K562 (cell line): Measurements from ENCODE around the gene USP5. TPM values are rescaled to one million over a fixed set of nuclear protein-coding genes. Genes with fewer than 3 reads are reported as not detected.

Experiments used
- ATAC-seq: fragments of 200-7000 bp; cut with Tn5 transposase; 3 replicates; pipeline ENCODE4 v1.9.1; 2020; ENCODE audit warnings: moderate library complexity
- BruUV-seq: library from RNA; stranded (reverse); fragments of 400-500 nt; replicated peaks from 2 replicates; lab custom pipeline; 2021; lab: Mats Ljungman, UMichigan
- CTCF ChIA-PET: fragments of 300-600 bp; formaldehyde crosslinking; extraction: SDS; loops from one replicate; lab custom pipeline; 2021; ENCODE audit warnings: low intra/inter-chr PET ratio; lab: Yijun Ruan, JAX
- POLR2A ChIA-PET: fragments of 300-600, 350-650 bp; sonication (Branson Sonifier 250); formaldehyde crosslinking; extraction: SDS; loops from one replicate; lab custom pipeline; 2021; ENCODE audit warnings: antibody characterized with exemption, inconsistent platforms; lab: Yijun Ruan, JAX
- DNase-seq, 4 experiments: peaks; one replicate each; pipeline versions ENCODE4 v3.0.0 to v3.0.0-alpha.2; 2011 to 2018; ENCODE audit warnings: low spot score in 3 of 4, mixed read lengths in 3 of 4; ENCODE audit errors: extremely low read depth in 1 of 4
- FAIRE-seq: peaks from 2 replicates; lab custom pipeline; 2011; peaks lifted over from hg19 to GRCh38; lab: Jason Lieb, UNC
- H2AFZ ChIP-seq: 2 replicates; pipeline ENCODE4 v1.6.0; 2011; ENCODE audit warnings: low read depth, low read length, control low read depth, inconsistent platforms
- H3K27ac ChIP-seq: fragments of 200-600 bp; 3 replicates; pipeline ENCODE4 v1.8.0; 2011; ENCODE audit warnings: low read depth, mild to moderate bottlenecking, control low read depth, inconsistent platforms, low read length, moderate library complexity, mixed read lengths; ENCODE audit errors: extremely low read depth
- H3K27me3 ChIP-seq, 2 experiments: fragments of 300-600 bp in 1 of 2; 2 replicates in 1 of 2; 3 replicates in 1 of 2; pipeline versions ENCODE4 v1.6.0 to v1.8.0; 2011; ENCODE audit warnings: inconsistent platforms in 2 of 2, low read length in 2 of 2, mild to moderate bottlenecking in 1 of 2, mixed read lengths in 1 of 2, moderate library complexity in 1 of 2; ENCODE audit not compliant: control insufficient read depth in 2 of 2, insufficient read depth in 2 of 2
- H3K36me3 ChIP-seq: fragments of 300-600 bp; 3 replicates; pipeline ENCODE4 v1.8.0; 2011; ENCODE audit warnings: mild to moderate bottlenecking, low read length, inconsistent platforms; ENCODE audit not compliant: control insufficient read depth, insufficient read depth
- H3K4me1 ChIP-seq, 2 experiments: fragments of 200-600 bp in 1 of 2; replicated peaks in 1 of 2; 2 replicates in 1 of 2; 3 replicates in 1 of 2; pipeline versions ENCODE4 v1.5.1 to v1.8.0; 2011; ENCODE audit warnings: inconsistent platforms in 2 of 2, low read length in 2 of 2, mild to moderate bottlenecking in 1 of 2, mixed read lengths in 1 of 2, moderate library complexity in 1 of 2; ENCODE audit not compliant: control insufficient read depth in 2 of 2, insufficient read depth in 2 of 2
- H3K4me2 ChIP-seq: 2 replicates; pipeline ENCODE4 v1.6.1; 2011; ENCODE audit warnings: low read length, control low read depth, inconsistent platforms, mixed read lengths; ENCODE audit not compliant: insufficient read depth
- H3K4me3 ChIP-seq: fragments of 200-600 bp; sonication (generic), shearing (Covaris generic); 2 replicates; pipeline ENCODE4 v1.5.1; 2016; ENCODE audit warnings: control low read depth, inconsistent platforms
- H3K79me2 ChIP-seq: fragments of 200-600 bp; 3 replicates; pipeline ENCODE4 v1.8.0; 2011; ENCODE audit warnings: low read length, inconsistent platforms; ENCODE audit not compliant: control insufficient read depth, insufficient read depth
- H3K9ac ChIP-seq, 2 experiments: 2 replicates each; pipeline versions ENCODE4 v1.6.0 to v1.6.1; 2011; ENCODE audit warnings: low read depth in 2 of 2, low read length in 2 of 2, control low read depth in 1 of 2, inconsistent platforms in 1 of 2, mild to moderate bottlenecking in 1 of 2, mixed read lengths in 1 of 2; ENCODE audit not compliant: insufficient read depth in 1 of 2
- H3K9me1 ChIP-seq: one replicate; pipeline ENCODE4 v1.6.0; 2011; ENCODE audit warnings: inconsistent platforms, mild to moderate bottlenecking, low read length, moderate library complexity; ENCODE audit not compliant: control insufficient read depth, insufficient read depth
- H3K9me3 ChIP-seq: replicated peaks from 2 replicates; pipeline ENCODE4 v1.5.1; 2011; ENCODE audit warnings: low read depth, low read length, inconsistent platforms; ENCODE audit not compliant: control insufficient read depth, insufficient read depth
- H4K20me1 ChIP-seq: replicated peaks from 2 replicates; pipeline ENCODE4 v1.6.1; 2011; ENCODE audit warnings: low read length, inconsistent platforms, mixed read lengths; ENCODE audit not compliant: control insufficient read depth, insufficient read depth
- E2F8 ChIP-seq: fragments of 450-650 bp; IDR thresholded peaks from 2 replicates; pipeline ENCODE4 v1.7.1; 2018; ENCODE audit warnings: mild to moderate bottlenecking, low read depth; ENCODE audit not compliant: partially characterized antibody
- KAT2B ChIP-seq: IDR thresholded peaks from one replicate; pipeline ENCODE4 v1.6.1; 2012; ENCODE audit warnings: low read depth, mild to moderate bottlenecking, control low read depth, inconsistent platforms, low read length, moderate library complexity
- MED1 ChIP-seq: sonication (generic); formaldehyde crosslinking; IDR thresholded peaks from 2 replicates; pipeline ENCODE4 v1.8.1; 2023; ENCODE audit warnings: missing genetic modification reagents, borderline replicate concordance
- MGA ChIP-seq: fragments of 450-650 bp; IDR thresholded peaks from 2 replicates; pipeline ENCODE4 v1.6.1; 2016; ENCODE audit warnings: mild to moderate bottlenecking, moderate library complexity
- ZNF175 ChIP-seq: fragments of 200-800 bp; sonication (Bioruptor generic); IDR thresholded peaks from 2 replicates; pipeline ENCODE4 v1.6.1; 2016; ENCODE audit warnings: low read depth, mild to moderate bottlenecking, missing genetic modification characterization, missing compliant biosample characterization
- WGBS: fragments of 100-300 bp; shearing (Covaris generic); methylation state at CpG from one replicate; pipeline ENCODE4 v1.1.6; 2016; ENCODE audit warnings: low coverage, mixed read lengths; ENCODE audit not compliant: insufficient coverage; ENCODE audit errors: missing lambda C conversion rate; 5-methylcytosine and 5-hydroxymethylcytosine counted together
- in situ Hi-C: fragments of 300-500 bp; cut with MboI; formaldehyde crosslinking; loops from 4 replicates; pipeline ENCODE4 v1.15.0; 2018; ENCODE audit warnings: inconsistent platforms, mixed read lengths
- intact Hi-C: fragments of 100-400 bp; cut with micrococcal nuclease; formaldehyde crosslinking; loops from 2 replicates; pipeline ENCODE4 v1.14.2; 2022
- polyA plus RNA-seq, 8 experiments: library from polyadenylated mRNA; depleted of rRNA in 4 of 8; stranded (reverse) in 5 of 8; unstranded in 3 of 8; fragments of >200 nt; fragmentation: Nextera tagmentation in 2 of 8; fragmentation: Illumina TruSeq in 1 of 8; extraction: Ambion mirVana in 2 of 8; extraction: Trizol in 1 of 8; gene quantifications; 2 replicates each; pipeline versions ENCODE4 v1.2.1 to v1.2.3, GENCODE V29; 2011 to 2014; ENCODE audit warnings: inconsistent platforms in 1 of 8, missing spikeins in 1 of 8
- total RNA-seq, 7 experiments: library from RNA; depleted of rRNA in 6 of 7; stranded (reverse); fragments of >200 nt in 6 of 7; fragmentation: Illumina TruSeq in 2 of 7; extraction: Trizol in 2 of 7; gene quantifications; 2 replicates each; pipeline versions ENCODE4 v1.2.1 to v1.2.3, GENCODE V29; 2011 to 2021; ENCODE audit warnings: low replicate concordance in 1 of 7

USP5 gene
- total and polyA plus RNA-seq, 9 of the 15 experiments (the other 6 are each of a cell fraction or from before 2014, with no cell fraction given) = 1.4 to 107 (median 48.6) TPM

- no TSS peak for BruUV-seq
- Histone ChIP-seq H4K20me1 (no peaks in the 10 kb centered on the region), H3K27me3 (peaks cover 0 to 4% of the 10 kb centered on the region in 2 experiments; a peak in 2 of 5 replicates), H3K79me2 (peaks cover 24% of the 10 kb centered on the region), H3K9me3 (no peaks in the 10 kb centered on the region), H3K4me1 (peaks cover 14 to 57% of the 10 kb centered on the region in 2 experiments; a peak in 4 of 5 replicates), H3K9me1 (no peaks in the 10 kb centered on the region), H3K36me3 (peaks cover 15% of the 10 kb centered on the region; the same call in 1 of the 3 replicates), H3K4me2 (no peak overlapping the region), H3K4me3 (no peak overlapping the region), H3K9ac (no peak overlapping the region; a peak in 1 of 4 replicates), H2AFZ (no peak overlapping the region), H3K27ac (no peak overlapping the region)
- intact Hi-C loops (loop anchor here (2.0 to 10.0 kb wide), 4 partner anchors 49 to 271 kb away; partner anchors contain the start of genes IFFO1 and ZNF384), in situ Hi-C loops (no loop called here)
- no peak for ATAC-seq
- no peak for FAIRE-seq
- CTCF ChIA-PET = interaction anchor here (0.5 to 1.9 kb wide), 5 partner anchors 59 to 259 kb away, joined by 3 to 15 read pairs (median 5); partner anchors contain the start of gene MLF2
- POLR2A ChIA-PET = no interaction called here
- DNase-seq = no peak
- WGBS = 75% methylated on average over 10 of the region's 17 CpGs
- TF ChIP-seq ZNF175 (CRISPR knock-in tag) = no peak
- TF ChIP-seq MGA = no peak
- no peak for TF ChIP-seq KAT2B
- TF ChIP-seq MED1 (CRISPR knock-in tag) = no peak
- no peak for TF ChIP-seq E2F8
Observed at GRCh38 chr12:6826125-6826733, 25.7 kb upstream of the USP5 start.
